Testis (tissue), 2 donors: ENCODE measurements around the gene EPHB1.

Source experiments
- CTCF ChIP-seq, 3 experiments: fragments of 450-650 bp in 2 of 3; fragments of 200-600 bp in 1 of 3; sonication (generic) in 1 of 3; IDR thresholded peaks; one replicate each; pipeline ENCODE4 v1.5.1; 2016 to 2019; ENCODE audit warnings: antibody characterized with exemption in 3 of 3, mild to moderate bottlenecking in 2 of 3, moderate library complexity in 1 of 3
- POLR2A ChIP-seq: fragments of 450-650 bp; IDR thresholded peaks from one replicate; pipeline ENCODE4 v1.6.1; 2017; ENCODE audit warnings: antibody characterized with exemption, mild to moderate bottlenecking, moderate library complexity

- no peak for TF ChIP-seq CTCF (IDR thresholded peaks at IDR 0.05)
- TF ChIP-seq POLR2A, result no peak
Measured at GRCh38 chr3:134768837-134769236, 26.2 kb upstream of the EPHB1 start.
